ENCODE data around the gene AQP11.
"Not testable (repeated sequence)": the region's sequence is repeated elsewhere in the genome, so short reads cannot be mapped to it uniquely, and the experiment has no call there.

The AQP11 gene

GRCh38 chr11:77589521-77590193, at the start of gene AQP11:
Gene AQP11, plus strand, starts transcription at chr11:77589953. Its CDS starts 40 bp downstream, at chr11:77589993.
- DNase-seq (ENCODE audit: low spot score) = peak; percentile 71

DNA sequence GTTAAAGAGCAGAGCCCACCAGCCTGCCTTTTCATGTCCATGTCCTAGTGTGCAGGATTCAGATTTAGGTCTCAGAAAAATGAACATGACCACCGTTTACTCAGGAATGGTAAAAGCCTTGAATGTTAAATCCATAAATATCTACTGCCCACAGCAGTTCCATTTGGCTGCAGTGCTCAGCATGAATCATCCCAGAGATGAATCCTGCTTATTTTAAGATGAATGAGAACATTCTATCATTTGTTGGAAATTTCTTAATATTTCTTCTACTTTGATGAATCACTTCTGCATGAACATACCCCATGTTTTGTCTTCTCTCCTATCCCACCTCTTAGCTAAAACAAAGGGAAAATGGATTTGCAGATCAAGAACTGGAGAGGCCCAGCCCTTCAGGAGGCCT, 47.5 kb upstream of the AQP11 start:
- no peak for DNase-seq (ENCODE audit: low spot score)

- no peak for DNase-seq (ENCODE audit: low spot score)
Measured at GRCh38 chr11:77547047-77547836, 42.5 kb upstream of the AQP11 start.

DNA sequence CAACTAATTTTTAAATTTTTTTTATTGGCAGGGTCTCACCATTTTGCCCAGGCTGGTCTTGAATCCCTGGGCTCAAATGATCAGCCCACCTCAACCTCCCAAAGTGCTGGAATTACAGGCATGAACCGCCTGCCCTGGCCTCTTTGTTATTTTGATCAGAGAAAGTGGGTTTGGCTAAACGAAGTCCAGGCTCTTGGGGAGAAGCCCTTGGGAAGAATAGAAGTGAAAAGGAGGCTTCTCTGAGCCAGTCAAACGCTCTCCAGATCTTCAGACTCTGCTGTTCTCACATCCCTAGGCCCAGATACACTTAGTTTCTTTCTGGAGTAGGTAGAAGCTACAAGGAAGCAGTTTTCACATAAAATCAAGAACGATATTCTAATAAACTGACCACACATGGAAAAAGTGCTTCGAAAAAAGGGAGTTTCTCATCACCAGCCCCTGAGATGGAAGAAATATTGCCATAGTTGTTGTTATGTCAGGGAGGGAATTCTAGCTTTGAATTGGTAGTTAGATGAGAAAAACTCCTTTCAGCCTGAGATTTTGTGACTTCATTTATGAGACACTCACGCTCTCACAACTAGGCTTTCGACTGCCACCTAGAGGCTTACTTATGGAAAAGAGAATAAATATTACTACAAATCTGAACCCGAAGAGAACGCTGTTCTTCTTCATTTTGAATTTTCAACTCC, 41.7 kb upstream of the AQP11 start:
- peak; percentile 48 for DNase-seq (ENCODE audit: low spot score)

DNA sequence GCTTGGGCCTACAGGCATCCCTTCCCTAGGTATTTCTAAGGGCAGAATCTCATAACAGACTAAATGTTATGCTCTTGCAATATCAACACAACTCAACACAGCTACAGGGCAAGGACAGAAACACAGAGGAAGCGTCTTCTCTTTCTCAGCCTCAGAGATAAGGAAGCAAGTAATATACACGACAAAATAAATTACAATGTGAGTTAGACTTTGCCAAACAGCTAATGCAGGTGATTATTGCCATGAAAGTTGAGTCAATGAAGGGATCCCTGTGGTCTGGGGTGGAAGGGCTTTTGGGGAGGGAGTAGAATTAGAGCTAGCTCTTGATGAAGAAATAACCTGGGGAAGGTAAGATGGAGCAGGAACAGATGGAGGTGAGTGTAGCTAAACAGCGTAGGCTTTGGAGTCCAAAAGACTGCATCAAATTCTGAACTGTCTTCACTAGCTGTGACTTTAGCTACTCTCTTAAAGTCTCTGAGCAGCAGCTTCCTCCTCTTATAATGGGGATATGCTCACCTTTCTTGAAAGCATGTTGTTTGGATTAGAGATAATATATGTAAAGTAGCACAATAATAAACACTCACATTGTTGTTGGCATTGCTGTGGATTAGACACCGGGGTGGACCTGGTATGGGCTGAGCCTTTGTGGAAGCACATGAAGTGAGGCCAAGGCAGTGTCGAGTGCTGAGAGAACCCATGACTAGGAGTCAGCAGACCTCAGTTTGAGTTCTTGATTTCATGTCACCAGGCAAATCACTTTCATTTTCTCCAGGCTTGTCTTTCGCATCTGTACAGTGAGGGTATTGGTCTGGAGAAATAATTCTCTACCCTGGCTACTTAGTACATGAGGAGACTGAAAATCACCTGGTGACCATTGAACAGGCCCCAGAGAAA, 41.0 kb upstream of the AQP11 start:
- no peak for DNase-seq (ENCODE audit: low spot score)

GRCh38 chr11:77551426-77551825, 38.3 kb upstream of the AQP11 start:
- not testable (repeated sequence) for DNase-seq (ENCODE audit: low spot score)

- no peak for DNase-seq (ENCODE audit: low spot score)
Measured at GRCh38 chr11:77557553-77557952, 32.2 kb upstream of the AQP11 start.

GRCh38 chr11:77558380-77558779, 31.4 kb upstream of the AQP11 start:
- no peak for DNase-seq (ENCODE audit: low spot score)

GRCh38 chr11:77559686-77560401, 29.9 kb upstream of the AQP11 start:
- DNase-seq (ENCODE audit: low spot score) = no peak

DNA sequence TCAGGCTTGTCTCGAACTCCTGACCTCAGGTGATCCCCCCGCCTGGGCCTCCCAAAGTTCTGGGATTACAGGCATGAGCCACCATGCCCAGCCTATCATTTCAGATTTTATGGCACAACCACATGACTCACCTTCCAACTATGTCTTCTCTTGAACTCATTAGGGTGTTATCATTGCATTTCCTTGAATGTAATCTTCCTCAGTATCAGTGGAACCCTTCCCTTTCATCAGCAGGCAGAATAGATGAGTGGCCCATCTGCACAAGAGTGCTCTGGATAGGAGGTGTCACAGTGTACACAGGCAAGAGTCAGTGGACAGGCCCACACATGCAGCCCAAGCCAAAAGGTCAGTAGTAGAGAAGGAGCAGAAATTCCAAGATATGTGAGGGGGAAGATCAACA, 29.1 kb upstream of the AQP11 start:
- DNase-seq (ENCODE audit: low spot score) = no peak

DNA sequence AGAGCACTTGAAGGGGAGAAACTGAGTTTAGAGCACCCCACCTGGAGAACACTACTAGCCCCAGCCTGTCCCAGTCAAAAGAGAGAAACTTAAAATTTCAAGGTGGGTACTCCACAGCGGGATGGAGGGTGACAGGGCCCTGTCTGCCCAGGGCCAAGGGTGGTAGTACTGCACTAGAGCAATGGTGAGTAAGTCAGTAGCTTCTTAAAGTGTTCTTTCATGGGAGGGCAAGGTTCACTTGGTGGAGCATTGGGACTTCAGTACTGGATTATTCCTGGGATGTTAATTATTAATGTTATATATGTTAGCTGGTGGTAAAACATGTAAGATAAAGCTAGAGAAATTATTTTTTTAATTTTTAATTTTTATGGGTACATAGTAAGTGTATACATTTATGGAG, 28.5 kb upstream of the AQP11 start:
- no peak for DNase-seq (ENCODE audit: low spot score)

GRCh38 chr11:77568306-77568705, 21.4 kb upstream of the AQP11 start:
- no peak for DNase-seq (ENCODE audit: low spot score)

DNA sequence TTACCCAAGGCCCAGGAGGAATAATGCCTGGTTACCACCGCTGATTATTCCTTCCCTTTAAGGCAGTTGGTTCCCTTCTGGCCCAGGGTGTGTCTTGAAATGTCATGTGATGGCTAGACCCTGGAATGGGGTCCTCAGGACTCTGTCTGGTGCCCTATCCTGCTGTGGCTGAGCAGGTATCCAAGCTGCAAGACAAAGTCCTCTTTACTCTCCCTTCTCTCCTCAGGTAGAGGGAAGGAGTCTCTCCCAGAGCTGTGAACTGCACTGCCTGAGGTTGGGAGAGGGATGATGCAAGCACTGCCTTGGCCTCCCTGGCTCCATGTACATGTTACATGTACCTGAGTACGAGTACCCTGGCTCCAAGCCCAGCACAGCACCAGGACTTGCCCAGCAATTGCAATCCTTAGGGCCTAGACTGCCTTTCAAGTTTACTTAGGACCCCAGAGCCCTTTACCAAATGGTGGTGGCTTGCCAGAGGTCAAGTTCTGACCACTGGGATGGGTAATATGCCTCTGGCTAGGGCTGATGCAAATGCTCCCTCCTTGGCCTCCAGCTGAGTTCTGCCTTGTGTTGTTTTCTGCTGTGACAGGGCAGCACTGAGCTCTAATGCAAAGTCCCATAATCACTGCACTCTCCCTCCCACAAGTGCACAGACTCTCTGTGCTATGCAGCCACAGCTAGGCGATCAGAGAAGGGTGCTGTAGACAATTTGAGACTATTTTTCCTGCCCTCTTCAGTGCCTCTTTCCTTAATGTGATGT, 20.7 kb upstream of the AQP11 start:
- DNase-seq (ENCODE audit: low spot score) = no peak

- DNase-seq (ENCODE audit: low spot score) = no peak
Measured at GRCh38 chr11:77569676-77570070, 20.1 kb upstream of the AQP11 start.

DNA sequence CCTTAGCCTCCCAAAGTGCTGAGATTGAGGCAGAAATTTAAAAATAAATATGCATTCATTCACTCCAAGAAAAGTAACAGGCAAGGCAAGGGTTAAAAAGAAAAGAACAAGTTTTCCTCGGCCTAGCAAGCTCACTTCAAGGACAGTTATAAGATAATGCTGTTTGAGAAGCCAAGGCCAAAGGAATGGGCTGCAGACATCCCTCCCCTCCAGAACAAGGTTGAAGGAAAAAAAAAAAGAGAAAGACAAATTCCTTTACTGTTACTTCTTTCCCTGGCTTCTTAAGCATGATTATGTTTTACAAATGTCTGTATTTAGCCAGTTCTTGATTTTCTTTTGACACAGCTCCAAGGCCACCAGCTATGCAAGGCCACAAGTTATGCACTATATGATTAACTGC, 18.9 kb upstream of the AQP11 start:
- DNase-seq (ENCODE audit: low spot score) = not testable (repeated sequence)

DNA sequence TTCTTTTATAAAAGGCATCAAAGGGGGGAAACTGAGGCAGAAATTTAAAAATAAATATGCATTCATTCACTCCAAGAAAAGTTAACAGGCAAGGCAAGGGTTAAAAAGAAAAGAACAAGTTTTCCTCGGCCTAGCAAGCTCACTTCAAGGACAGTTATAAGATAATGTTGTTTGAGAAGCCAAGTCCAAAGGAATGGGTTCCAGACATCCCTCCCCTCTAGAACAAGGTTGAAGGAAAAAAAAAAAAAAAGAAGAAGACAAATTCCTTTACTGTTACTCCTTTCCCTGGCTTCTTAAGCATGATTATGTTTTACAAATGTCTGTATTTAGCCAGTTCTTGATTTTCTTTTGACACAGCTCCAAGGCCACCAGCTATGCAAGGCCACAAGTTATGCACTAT, 14.3 kb upstream of the AQP11 start:
- not testable (repeated sequence) for DNase-seq (ENCODE audit: low spot score)

GRCh38 chr11:77580712-77581337, 8.9 kb upstream of the AQP11 start:
- DNase-seq (ENCODE audit: low spot score) = no peak

DNA sequence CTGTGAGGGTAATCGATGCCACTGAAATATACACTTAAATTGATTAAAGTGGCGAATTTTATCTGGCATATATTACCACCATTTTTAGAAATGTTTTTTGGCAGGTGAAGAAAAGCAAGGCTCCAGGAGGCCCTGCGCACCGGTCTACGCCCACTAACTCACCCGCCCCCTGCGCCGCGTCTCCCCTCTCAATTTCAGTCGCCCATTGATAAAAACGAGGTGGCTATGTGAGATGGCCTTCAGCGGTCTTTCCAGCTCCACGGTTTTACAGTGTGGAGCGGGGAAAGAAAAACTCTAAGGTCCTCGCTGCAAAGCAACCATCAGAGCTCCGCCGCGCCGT, 602 bp upstream of the AQP11 start:
- no peak for DNase-seq (ENCODE audit: low spot score)

- DNase-seq (ENCODE audit: low spot score) = no peak
Measured at GRCh38 chr11:77590194-77590782, 535 bp downstream of the AQP11 start.

DNA sequence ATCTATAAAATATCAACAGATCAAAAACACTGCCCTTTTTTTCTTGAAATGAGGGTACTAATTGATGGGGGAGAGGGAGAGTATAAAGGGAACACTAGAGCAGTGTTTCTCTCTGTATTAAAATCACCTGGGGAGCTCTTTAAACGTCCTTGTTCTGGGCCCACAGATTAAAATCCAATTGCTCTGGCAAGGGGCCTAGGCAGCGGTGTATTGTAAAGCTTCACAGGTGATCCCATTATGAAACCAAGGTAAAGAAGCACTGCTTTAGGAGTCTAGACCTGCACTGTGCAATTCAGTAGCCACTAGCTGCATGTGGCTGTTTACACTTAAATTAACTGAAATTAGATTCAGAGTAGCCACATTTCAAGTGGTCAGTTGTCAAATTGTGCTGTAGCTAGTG, 3.0 kb downstream of the AQP11 start:
- no peak for DNase-seq (ENCODE audit: low spot score)
